ENCODE data around the gene SRC.

DNA sequence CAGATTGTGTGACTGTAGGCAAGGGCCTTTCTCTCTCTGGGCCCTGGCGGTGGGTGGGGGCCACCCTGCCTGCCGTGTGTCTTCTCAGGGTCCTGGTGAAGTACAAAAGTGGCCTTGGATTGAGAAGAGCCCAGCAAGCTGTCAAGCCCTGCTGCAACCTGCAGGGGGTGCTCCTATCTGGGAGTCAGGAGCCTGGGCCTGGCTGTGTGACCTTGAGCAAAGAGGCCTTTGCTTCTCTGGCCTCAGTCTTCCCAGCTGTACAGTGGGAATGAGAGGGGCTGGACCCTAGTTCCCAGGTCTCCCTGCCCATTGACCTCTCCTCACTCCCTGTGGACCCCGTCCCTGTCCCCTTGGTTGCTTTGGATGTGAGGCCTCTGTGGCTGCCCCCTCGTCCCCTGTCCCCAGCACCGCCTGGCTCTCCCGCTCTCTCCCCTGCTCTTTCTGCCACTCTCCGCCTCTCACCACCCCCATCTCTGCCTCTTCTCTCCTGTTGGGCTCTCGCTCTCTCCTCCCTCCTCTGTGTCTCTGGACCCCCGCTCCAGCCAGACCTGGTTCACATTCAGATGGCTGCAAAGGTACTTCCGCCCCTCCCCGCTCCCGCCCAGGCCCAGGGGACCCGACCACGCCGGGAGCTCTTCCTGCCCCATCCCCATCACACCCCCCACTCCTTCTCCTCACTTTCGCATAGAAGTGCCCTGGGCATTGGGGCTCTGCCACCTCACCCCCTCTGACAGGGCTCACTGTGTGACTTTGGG, 46.7 kb downstream of the SRC start:
- TF ChIP-seq, protein P1, sequence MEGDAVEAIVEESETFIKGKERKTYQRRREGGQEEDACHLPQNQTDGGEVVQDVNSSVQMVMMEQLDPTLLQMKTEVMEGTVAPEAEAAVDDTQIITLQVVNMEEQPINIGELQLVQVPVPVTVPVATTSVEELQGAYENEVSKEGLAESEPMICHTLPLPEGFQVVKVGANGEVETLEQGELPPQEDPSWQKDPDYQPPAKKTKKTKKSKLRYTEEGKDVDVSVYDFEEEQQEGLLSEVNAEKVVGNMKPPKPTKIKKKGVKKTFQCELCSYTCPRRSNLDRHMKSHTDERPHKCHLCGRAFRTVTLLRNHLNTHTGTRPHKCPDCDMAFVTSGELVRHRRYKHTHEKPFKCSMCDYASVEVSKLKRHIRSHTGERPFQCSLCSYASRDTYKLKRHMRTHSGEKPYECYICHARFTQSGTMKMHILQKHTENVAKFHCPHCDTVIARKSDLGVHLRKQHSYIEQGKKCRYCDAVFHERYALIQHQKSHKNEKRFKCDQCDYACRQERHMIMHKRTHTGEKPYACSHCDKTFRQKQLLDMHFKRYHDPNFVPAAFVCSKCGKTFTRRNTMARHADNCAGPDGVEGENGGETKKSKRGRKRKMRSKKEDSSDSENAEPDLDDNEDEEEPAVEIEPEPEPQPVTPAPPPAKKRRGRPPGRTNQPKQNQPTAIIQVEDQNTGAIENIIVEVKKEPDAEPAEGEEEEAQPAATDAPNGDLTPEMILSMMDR (IDR thresholded peaks at IDR 0.05; ENCODE audit: control extremely low read depth in 1 of 3, insufficient read depth in 1 of 3, low read depth in 1 of 3, low read length in 3 of 3): peak; percentile 61 to 81 (median 71)
- TF ChIP-seq CBX5 (IDR thresholded peaks at IDR 0.05; ENCODE audit: low read depth, low read length) (no peak), POLR2AphosphoS5 (IDR thresholded peaks at IDR 0.05; ENCODE audit: low read depth, low read length) (no peak), POLR2A (IDR thresholded peaks at IDR 0.05; ENCODE audit: control extremely low read depth in 1 of 2, low read depth in 2 of 2, low read length in 2 of 2) (no peak), PHF8 (conservative IDR thresholded peaks at IDR 0.05; ENCODE audit: low read depth, low read length) (no peak), JUND (IDR thresholded peaks at IDR 0.05; ENCODE audit: low read length) (no peak), EP300 (IDR thresholded peaks at IDR 0.05; ENCODE audit: borderline replicate concordance in 1 of 2, low read depth in 2 of 2, low read length in 2 of 2) (no peak), E2F6 (IDR thresholded peaks at IDR 0.05) (no peak), RFX5 (IDR thresholded peaks at IDR 0.05; ENCODE audit: borderline replicate concordance, low read depth, low read length) (no peak)
- TF ChIP-seq, protein P2, sequence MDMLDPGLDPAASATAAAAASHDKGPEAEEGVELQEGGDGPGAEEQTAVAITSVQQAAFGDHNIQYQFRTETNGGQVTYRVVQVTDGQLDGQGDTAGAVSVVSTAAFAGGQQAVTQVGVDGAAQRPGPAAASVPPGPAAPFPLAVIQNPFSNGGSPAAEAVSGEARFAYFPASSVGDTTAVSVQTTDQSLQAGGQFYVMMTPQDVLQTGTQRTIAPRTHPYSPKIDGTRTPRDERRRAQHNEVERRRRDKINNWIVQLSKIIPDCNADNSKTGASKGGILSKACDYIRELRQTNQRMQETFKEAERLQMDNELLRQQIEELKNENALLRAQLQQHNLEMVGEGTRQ (IDR thresholded peaks at IDR 0.05; ENCODE audit: low read length): no peak

Measured in H1 (cell line).